Dendritic cell treated with granulocyte-macrophage colony-stimulating factor and Interleukin-4, amounts not matched to agents 40 ng/mL and 50 ng/mL, for 4 days (primary cell): ENCODE measurements around the gene TMEM245.
"Not testable (repeated sequence)": the region's sequence is repeated elsewhere in the genome, so short reads cannot be mapped to it uniquely, and the experiment has no call there.

Source experiments
- H3K27ac Mint-ChIP-seq: one replicate; pipeline ENCODE4 v1.8.0; 2022; ENCODE audit warnings: mild to moderate bottlenecking, mixed read lengths
- H3K27me3 Mint-ChIP-seq: one replicate; pipeline ENCODE4 v1.8.0; 2022; ENCODE audit warnings: mild to moderate bottlenecking, mixed read lengths
- H3K36me3 Mint-ChIP-seq: one replicate; pipeline ENCODE4 v1.8.0; 2022; ENCODE audit warnings: low read depth, mixed read lengths
- H3K4me1 Mint-ChIP-seq: one replicate; pipeline ENCODE4 v1.8.0; 2022; ENCODE audit warnings: low read depth, mixed read lengths
- H3K4me3 Mint-ChIP-seq: one replicate; pipeline ENCODE4 v1.8.0; 2022; ENCODE audit warnings: mild to moderate bottlenecking, moderate library complexity, mixed read lengths
- H3K9me3 Mint-ChIP-seq: one replicate; pipeline ENCODE4 v1.8.0; 2022; ENCODE audit warnings: mixed read lengths
- intact Hi-C: fragments of 100-400 bp; cut with micrococcal nuclease; formaldehyde crosslinking; loops from one replicate; pipeline ENCODE4 v1.15.0; 2022

Gene TMEM245

DNA sequence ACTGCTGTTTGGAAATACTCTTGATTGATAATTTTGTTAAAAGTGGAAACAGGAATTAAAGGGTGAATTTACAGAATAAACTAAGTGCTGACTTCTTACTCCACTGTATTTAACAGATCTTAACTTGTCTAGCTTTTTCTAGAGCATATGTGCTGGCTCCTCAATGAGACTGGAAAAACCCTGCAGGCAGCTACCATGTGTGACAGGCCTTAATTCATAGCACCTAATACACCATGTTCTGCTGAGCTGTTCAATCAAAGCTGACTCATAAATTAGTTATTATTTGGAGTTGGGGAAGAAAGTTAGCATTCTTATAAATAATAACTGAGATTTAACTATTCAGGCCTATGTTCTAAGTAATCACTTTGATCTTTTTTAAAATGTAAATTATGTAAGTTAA lies 135.9 kb downstream of the TMEM245 start:
- no peaks in the 10 kb centered on the region for H3K9me3 Mint-ChIP-seq
- intact Hi-C loops: no loop called here
- H3K36me3 Mint-ChIP-seq: peaks cover 67% of the 10 kb centered on the region

DNA sequence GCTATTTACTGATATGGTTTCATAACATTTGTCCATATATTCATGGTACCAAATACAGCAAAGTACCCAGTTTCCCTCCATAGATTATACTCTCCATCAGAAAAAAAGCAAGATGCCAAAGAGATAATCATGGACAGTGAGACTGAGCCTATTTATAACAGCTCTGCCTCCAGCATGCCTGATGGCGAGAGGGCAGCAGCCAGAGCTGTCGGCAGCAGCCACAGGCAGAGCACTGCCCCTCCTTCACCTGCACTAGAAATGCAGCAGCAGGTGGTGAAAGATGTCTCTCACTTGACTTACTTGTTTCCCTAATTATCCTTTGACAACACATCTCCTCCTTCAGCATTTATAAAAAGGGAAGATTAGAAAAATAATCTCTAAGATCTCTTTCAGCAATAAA lies 138.9 kb downstream of the TMEM245 start:
- no peak overlapping the region for H3K4me3 Mint-ChIP-seq
- H3K27me3 Mint-ChIP-seq: no peaks in the 10 kb centered on the region
- no peaks in the 10 kb centered on the region for H3K9me3 Mint-ChIP-seq
- no peaks in the 10 kb centered on the region for H3K4me1 Mint-ChIP-seq
- H3K36me3 Mint-ChIP-seq: peaks cover 80% of the 10 kb centered on the region
- H3K27ac Mint-ChIP-seq: no peak overlapping the region
- intact Hi-C loops: no loop called here

More for the DNA sequence above, 135.9 kb downstream of the TMEM245 start:
- Mint-ChIP-seq H3K4me1 (peaks cover 10% of the 10 kb centered on the region), H3K4me3 (no peak overlapping the region), H3K27me3 (no peaks in the 10 kb centered on the region), H3K27ac (no peak overlapping the region)

GRCh38 chr9:108978205-108978604 lies 141.5 kb downstream of the TMEM245 start:
- H3K4me1 Mint-ChIP-seq: no peaks in the 10 kb centered on the region
- H3K27ac Mint-ChIP-seq: no peak overlapping the region
- H3K36me3 Mint-ChIP-seq: peaks cover 92% of the 10 kb centered on the region
- no peak overlapping the region for H3K4me3 Mint-ChIP-seq
- no peaks in the 10 kb centered on the region for H3K27me3 Mint-ChIP-seq
- no peaks in the 10 kb centered on the region for H3K9me3 Mint-ChIP-seq
- intact Hi-C loops: no loop called here

GRCh38 chr9:108973895-108974294 lies 145.9 kb downstream of the TMEM245 start:
- Mint-ChIP-seq H3K9me3 (peaks cover 15% of the 10 kb centered on the region), H3K27ac (no peak overlapping the region), H3K36me3 (peaks cover 92% of the 10 kb centered on the region), H3K4me1 (no peaks in the 10 kb centered on the region), H3K4me3 (no peak overlapping the region), H3K27me3 (no peaks in the 10 kb centered on the region)
- intact Hi-C loops: no loop called here

- H3K27me3 Mint-ChIP-seq: no peaks in the 10 kb centered on the region
- peaks cover 15% of the 10 kb centered on the region for H3K9me3 Mint-ChIP-seq
Observed at GRCh38 chr9:108972626-108973209, 147.0 kb downstream of the TMEM245 start.

GRCh38 chr9:108972186-108972585 lies 147.6 kb downstream of the TMEM245 start:
- Mint-ChIP-seq H3K4me1 (no peaks in the 10 kb centered on the region), H3K27ac (no peak overlapping the region), H3K9me3 (peaks cover 15% of the 10 kb centered on the region), H3K4me3 (no peak overlapping the region), H3K36me3 (peaks cover 92% of the 10 kb centered on the region), H3K27me3 (no peaks in the 10 kb centered on the region)
- intact Hi-C loops: no loop called here

More at GRCh38 chr9:108972626-108973209, 147.0 kb downstream of the TMEM245 start:
- intact Hi-C loops: no loop called here
- Mint-ChIP-seq H3K4me1 (no peaks in the 10 kb centered on the region), H3K36me3 (peaks cover 92% of the 10 kb centered on the region), H3K4me3 (no peak overlapping the region), H3K27ac (no peak overlapping the region)

DNA sequence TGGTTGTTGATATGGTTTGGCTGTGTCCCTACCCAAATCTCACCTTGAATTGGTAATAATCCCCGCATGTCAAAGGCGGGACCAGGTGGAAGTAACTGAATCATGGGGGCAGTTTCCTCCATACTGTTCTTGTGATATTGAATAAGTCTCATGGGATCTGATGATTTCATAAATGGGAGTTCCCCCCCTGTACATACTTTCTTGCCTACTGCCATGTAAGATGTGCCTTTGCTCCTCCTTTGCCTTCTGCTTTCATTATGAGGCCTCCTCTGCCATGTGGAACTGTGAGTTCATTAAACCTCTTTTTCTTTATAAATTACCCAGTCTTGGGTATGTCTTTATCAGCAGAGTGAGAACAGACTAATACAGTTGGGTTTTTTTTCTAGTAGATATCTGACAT lies 148.4 kb downstream of the TMEM245 start:
- H3K36me3 Mint-ChIP-seq: peaks cover 92% of the 10 kb centered on the region
- H3K4me1 Mint-ChIP-seq, H3K4me3 Mint-ChIP-seq, intact Hi-C loops, H3K27me3 Mint-ChIP-seq, H3K27ac Mint-ChIP-seq: not testable (repeated sequence)
- peaks cover 15% of the 10 kb centered on the region for H3K9me3 Mint-ChIP-seq

DNA sequence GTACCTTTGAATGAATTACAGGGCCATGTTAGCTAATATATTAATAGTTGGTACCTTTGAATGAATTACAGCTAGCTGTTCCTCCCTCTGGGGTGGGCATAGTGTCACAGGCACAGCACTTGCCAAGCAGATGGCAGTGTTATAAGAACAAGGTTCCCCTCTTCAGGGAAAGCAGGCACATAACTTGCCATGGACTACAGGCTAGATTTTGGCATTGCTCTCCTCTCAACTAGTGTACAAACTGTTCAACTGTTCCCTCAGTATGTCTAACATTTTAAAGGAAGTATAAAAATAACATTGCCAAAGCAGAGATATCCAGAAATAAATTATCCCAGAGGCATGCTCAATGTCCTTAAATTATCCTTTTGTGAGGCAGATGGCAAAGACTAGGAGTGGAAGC lies 151.8 kb downstream of the TMEM245 start:
- Mint-ChIP-seq H3K9me3 (peaks cover 15% of the 10 kb centered on the region), H3K4me3 (no peak overlapping the region), H3K27me3 (no peaks in the 10 kb centered on the region), H3K36me3 (peaks cover 91% of the 10 kb centered on the region), H3K27ac (no peak overlapping the region), H3K4me1 (no peaks in the 10 kb centered on the region)
- intact Hi-C loops: no loop called here
